ENCODE measurements around the gene GFPT2.

GFPT2 gene

DNA sequence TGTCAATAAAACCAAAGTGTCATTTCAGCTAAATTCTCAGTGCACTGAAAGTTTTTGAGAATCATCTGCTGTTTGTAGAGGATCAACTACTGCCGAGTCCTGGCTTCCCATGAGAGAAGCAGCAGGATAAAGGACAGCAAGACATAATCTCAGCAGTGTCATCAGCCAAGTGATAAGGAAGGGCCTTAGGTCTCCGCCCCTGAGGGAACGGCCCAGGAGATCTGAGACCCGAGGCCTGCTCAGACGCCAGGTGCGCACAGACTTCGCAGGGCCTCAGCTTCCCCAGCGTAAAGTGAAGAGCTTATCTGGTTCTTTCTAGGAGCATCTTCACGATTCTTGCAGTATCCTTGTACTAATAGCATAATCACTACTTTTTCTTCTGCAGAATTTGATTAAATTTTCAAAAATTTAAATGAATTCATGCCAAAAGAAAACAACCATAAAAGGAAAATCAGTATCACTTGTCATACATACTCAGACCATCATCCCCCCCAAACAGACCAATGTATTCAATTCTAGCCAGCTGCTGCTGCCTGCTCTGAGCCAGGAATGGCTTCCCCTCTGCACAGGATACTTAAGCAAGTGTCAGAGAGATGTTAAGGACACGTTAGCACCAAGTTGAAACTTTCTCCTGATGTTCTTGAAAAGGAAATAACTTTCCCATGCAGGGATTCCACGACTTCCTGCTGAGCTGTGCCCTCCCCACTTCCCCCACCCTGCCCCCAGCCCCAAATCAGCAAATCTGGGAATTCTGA, 2.2 kb downstream of the GFPT2 start:
- DNase-seq (ENCODE audit: low read depth), result no peak

DNA sequence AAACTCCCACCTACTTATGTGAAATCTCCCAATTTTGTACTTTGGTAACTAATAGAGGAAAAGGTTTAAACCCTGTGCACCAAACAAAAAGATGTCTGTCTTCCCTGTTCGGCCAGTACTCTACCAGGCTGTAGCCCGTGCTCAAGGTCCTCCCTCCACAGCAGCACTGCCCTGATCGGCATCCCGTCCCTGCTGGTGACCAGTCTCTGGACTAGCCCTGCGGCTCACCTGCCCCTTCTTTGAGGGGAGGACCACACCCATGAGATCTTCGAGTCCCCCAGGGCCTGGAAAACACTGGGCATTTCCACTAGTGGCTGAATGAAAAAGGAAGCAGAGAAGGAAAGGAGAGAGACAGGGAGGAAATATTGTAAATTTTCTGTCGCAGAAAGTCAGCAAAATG, 2.8 kb downstream of the GFPT2 start:
- DNase-seq (ENCODE audit: low read depth), result no peak

DNA sequence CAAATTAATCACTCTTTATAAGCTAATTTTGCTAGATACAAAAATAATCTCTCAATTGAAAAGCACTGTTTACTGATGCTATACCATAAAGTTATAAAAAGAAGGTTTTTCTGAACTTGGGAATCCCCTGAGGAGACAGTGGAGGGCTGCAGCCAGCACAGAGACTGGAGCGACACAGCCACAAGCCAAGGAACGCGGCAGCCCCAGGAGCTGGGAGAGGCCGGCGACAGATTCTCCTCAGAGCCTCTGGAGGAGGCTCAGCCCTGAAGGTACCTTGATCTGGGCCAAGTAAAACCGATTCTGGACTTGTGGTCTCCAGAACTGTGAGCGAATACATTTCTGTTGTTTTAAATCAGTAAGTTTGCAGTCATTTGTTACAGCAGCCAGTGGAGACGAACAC, 3.7 kb downstream of the GFPT2 start:
- DNase-seq (ENCODE audit: low read depth), result no peak

DNA sequence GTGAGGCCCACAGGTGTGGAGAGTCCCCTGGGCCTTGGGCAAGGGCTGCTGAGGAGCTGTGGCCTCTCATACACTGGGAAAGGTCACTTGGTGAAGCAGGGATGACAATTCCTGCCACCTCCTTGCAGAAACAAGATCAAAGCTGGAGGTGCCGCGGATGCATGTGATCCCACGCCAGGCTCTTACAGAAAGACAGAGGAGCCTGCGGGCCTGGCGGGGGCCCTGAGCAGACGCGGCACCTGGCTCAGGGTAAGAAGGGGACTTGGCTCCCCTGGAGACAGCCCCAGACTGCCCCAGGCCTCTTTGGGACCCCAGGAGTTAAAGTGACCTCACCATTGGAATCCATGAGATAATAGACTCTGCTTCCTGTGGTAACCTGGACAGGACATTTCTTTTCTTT, 4.8 kb downstream of the GFPT2 start:
- DNase-seq (ENCODE audit: low read depth), result no peak

DNA sequence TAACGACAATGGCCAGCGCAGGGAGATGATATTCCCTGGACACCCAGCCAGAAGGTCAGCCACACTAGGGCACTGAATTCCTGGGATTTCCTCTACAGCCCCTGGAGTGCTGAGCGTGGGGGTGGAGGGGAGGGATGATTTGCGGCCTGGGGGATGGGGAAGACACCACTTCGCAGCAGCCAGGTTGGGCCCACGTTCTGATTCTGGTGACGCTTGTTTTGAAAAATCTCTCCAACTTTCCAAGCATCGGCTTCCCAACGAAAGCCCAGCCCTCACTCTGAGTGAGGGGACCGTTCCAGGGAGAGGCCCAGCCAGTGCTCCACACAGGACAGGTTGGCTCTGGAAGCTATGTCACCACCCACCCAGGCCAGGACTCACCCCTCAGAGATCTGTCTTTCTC, 5.4 kb downstream of the GFPT2 start:
- no peak for DNase-seq (ENCODE audit: low read depth)

DNA sequence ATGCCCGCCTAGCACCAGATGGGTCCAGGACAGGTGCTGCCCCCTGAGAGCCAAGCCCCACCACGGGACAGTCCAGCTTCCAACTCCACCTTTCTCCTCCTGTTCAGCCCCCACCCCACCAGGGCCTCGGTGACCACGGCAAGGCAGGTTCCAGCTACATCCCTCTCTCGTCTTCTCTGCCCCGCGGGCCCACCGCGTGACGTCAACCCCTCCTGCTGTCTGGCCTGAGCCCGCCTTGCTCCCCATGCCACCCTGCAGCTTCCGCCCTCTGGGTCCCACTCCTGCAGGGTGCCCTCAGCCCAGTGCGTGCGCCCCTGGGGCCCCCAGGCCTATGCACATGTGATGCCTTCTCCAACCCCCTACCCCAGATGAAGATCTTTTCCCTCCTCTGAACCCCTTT, 6.8 kb downstream of the GFPT2 start:
- DNase-seq (ENCODE audit: low read depth), result no peak

DNA sequence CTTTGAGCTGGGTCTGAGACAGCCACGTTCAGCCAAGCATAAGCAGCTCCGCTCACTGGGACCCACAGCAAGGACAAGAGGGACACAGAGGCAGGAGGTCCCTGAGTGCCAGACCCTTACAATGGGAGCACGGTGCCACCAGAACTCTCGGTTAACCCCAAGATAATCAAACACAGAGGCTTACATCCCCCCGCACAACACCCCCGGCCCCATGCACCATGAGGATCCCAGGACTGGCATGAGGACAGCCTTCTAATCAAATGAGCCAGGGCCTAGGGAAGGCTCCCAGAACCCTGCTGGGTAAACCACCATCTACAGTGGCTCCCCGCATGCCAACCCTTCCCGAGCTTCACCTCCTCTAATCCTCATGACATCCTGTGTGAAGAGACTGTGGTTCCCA, 7.4 kb downstream of the GFPT2 start:
- no peak for DNase-seq (ENCODE audit: low read depth)

DNA sequence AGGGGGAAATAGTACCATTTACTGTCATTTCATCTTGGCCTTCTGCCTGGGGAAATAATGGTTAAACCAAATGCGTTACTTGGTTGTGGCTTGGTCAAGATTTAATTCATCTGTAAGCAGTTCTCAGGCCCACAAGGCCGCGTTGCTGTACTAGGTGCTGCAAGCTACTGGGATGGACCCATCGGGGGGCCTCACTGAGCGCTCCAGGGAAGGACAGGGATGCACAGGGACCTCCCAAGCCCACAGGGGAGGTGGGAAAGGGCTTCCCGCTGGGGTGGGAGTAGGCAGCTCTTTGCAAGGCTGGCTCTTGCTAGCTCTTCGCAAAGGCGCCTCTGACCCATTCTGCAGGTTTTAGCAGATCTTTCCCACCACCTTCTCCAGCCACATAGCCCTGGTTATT, 8.0 kb downstream of the GFPT2 start:
- no peak for DNase-seq (ENCODE audit: low read depth)

DNA sequence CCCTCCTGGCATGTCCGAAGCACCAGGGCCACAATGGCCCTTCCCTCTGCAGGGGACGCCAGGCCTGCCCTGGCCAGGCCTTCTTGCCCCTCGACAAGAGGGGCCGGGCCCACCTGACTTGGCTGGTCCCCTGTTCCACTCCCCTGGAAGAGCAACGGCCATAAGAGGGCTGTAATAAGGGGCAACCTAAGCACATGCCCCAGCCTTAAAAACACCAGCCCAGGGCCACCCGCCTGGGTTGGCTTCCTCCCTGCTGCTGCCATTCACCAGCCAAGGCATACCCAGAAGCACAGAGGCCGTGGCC, 8.5 kb downstream of the GFPT2 start:
- no peak for DNase-seq (ENCODE audit: low read depth)

DNA sequence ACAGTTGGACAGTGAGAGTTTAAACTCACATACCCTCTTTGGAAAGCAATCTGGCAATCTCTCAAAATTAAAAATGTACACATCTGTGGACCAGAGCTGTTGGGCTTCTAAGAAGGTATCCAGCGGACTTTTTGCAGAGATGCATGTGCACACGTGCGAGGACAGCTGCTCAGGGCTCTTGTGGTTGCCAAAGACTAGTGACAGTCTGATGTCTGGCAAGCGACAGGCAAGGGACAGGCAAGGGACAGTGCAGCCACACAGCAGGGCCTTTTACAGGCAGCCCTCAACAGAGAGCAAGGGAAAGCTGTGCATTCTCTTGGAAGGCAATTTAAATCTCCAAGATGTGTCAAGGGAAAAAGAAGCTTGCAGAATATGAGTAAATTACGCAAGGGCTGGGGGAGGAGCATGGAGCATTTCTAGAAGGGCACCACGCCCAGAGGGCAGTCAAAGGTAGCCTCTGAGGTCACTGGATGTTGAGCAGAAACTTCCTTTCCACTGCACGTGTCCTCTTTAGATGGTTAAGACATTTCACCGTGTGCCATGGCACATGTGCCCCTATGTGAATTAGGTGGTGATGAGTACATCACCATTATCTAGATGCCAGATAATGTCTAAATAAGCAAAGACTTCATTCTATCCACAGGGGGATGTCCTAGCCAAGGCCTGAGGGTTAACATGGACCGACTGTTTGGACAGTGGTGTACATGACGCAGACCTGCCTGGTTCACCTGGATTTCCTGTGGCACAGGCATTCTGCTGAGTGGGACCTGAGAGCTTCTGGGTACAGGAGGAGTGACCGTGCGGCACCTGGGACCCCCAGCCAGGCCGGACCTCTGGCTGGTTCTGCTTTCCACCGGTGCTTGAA, 9.1 kb downstream of the GFPT2 start:
- DNase-seq (ENCODE audit: low read depth), result no peak

DNA sequence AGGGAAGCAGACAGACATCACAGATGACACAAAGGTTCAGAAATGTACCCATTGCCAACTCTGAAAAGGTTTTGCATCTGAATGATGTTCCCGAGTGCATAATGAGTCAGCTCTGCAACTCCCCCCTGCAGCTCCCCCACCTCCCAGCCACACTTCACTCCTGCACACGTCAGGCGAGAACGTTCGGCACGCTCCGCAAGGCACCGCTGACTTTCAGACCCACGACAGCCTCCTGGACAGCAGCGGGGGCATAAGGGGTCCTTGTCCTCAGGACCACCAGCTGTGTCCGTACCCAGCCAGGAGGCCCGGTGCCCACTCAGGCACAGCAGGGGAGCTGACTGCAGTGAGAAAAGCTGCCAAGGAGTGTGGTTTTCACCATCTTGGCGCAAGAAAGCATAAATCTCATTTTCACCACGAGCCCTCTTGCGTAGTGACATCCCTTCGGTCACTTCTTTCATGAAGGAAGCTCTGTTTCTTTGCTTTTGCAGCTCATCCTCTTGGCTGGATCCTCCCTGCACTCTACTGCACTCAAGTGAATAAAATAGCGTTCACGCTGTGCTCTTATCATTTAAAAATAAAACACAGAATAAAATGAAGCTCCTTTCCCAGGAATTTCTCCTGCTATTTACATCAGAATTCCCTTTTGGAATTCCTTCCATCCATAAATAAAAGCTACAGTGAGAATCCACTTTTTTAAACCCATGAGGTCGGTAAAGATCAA, 9.9 kb downstream of the GFPT2 start:
- no peak for DNase-seq (ENCODE audit: low read depth)

DNA sequence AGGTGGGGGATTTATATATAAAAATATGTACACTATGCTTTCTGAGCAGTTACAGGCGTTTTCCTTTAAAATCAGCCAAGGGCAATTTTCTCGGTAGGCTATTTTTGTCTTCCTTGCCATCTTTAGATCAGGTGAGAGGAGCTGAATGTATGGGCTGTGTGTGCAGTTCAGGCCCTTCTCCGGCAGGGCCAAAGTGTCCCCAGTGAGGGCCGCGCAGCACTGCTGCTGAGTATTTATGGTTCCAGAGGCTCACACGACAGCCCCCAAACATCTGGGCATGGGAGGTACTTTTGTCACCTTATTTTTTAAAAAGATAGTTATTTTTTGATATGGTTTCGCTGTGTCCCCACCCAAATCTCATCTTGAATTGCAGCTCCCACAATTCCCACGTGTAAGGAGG, 11.5 kb downstream of the GFPT2 start:
- DNase-seq (ENCODE audit: low read depth), result no peak

DNA sequence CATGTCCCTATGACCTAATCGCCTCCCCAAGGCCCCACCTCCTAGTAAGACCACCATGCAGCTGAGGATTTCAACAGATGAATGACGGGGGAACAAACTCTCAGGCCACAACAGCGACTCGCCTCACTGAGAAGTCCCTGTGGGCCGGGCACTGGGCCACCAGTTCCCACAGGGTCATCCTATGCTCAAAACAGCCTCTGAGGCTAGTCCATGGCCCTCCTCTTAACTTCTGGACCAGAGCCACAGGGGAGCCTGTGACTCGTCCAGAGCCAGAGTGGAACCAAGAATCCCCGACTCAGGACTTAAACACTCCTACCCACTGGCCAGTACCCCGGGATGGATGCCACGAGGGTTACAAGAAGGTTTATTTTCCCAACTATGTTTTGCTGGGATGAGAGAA, 12.3 kb downstream of the GFPT2 start:
- DNase-seq (ENCODE audit: low read depth), result no peak

DNA sequence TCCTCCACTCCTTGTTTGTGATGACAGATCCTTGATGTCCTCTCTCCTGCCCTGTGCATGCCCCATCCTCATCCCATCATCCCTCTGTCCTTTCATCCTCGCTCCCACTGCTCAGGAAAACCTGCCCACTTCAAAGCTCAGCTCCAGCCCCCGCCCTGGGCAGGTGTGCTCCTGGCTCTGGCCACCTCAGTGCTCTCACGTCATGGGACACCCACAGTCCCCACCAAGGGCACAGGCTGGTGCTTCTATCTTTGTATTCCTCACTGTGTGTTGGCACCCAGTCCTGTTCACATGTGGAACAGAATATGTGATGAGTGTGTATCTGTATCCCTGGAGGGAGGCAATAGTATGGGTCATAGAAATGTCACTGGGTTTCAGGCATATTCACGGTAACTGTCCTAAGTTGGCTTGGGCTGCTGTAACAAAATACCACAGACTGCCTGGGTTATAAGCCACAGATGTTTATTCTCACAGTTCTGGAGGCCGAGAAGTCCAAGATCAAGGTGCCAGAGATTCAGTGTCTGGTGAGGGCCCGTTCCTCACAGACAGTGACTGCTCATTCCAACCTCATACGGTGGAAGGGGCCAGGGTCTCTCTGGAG, 13.5 kb downstream of the GFPT2 start:
- DNase-seq (ENCODE audit: low read depth), result no peak

DNA sequence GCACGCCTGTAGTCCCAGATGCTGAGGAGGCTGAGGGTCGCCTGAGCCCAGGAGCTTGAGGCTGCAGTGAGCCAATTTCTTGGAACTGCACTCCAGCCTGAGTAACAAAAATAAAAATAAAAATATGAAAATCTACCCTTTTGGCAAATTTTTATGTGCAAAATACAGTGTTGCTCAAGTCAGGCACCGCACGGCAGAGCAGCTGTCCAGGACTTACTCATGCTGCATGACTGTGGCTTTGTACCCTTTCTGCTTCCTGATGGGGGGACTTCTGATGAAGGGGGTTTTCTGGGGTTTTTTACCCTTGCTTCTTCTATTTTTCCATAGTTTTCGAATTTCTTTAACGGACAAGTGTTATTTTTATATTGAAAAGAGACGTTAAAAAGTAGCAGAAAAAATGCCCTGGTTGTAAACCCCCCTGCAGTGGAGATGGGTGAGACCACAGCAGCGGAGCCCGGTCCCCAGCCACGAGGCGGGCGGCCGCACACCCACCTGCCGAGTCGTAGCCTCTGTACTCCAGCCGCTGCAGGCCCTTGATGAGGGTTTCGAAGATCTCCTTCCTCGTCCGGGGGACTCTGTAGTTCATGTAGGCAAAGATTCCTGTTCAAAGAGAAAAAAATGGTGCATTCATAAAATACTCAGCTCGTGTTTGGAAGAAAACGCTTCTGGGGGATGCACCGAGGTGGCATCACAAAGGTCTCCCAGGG, 15.0 kb downstream of the GFPT2 start:
- no peak for DNase-seq (ENCODE audit: low read depth)

DNA sequence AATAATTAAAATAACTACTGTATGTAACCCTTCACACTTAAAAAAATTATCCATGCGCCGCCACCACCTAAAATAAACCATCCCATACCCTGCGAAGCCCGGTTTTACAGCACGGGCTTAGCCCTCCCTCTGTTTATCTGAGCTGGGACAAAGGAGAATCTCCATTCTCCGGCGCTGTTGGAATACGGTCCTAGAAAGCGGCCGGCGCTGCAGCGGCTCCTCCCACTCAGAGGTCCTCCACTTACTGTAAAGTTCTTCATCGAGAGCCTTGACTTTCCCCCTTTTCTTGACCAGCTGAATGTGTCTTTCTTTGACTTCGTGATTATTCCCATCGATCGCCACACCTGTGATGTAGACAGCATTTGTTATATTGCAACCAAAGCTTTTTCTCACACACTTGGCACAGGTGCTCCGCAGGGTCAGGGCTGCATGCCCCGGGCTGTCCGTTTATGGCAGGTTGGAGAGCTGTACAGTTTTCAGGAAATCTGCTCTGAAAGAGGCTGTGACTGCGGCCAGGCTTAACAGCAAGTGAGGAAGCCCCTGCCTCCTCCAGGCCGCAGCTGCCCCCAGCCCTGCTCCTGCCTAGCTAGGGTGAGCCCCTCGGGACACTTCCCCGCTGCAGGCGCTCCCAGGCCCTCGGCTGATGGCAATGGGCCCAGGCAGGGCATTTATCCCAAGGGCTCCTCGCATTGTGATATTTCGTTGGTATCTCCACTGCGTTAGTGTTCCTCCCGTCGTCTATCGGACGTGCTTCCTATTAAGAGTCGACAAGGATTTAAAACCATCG, 16.7 kb downstream of the GFPT2 start:
- DNase-seq (ENCODE audit: low read depth), result no peak

DNA sequence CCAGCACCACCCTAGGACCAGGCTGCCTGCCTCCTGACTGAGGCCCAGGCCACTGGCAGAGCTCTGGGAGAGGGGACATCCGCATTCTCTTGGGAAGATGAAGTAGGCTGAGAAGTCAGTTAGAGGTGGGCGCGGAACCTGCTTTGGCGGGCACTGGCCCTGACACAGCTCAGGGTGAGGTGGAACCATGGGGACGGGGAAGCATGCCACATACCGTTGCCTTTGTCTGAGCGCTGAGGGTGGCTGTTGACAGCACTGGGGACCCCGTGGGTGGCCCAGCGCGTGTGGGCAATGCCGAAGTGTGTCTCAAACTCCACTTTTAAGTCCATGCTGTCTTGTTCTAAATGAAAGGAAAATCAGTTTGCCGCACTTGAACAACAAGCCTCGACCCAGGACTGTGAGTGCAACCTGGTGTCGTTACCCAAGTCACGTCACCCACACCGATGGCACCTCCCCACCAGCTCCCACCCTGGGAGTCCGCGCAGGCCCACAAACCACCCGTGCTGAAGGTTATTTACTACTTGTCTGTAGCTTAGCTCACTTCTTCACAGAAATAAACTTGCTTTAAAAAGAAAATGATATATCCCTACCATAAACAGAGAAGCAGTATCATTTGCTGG, 17.4 kb downstream of the GFPT2 start:
- no peak for DNase-seq (ENCODE audit: low read depth)

DNA sequence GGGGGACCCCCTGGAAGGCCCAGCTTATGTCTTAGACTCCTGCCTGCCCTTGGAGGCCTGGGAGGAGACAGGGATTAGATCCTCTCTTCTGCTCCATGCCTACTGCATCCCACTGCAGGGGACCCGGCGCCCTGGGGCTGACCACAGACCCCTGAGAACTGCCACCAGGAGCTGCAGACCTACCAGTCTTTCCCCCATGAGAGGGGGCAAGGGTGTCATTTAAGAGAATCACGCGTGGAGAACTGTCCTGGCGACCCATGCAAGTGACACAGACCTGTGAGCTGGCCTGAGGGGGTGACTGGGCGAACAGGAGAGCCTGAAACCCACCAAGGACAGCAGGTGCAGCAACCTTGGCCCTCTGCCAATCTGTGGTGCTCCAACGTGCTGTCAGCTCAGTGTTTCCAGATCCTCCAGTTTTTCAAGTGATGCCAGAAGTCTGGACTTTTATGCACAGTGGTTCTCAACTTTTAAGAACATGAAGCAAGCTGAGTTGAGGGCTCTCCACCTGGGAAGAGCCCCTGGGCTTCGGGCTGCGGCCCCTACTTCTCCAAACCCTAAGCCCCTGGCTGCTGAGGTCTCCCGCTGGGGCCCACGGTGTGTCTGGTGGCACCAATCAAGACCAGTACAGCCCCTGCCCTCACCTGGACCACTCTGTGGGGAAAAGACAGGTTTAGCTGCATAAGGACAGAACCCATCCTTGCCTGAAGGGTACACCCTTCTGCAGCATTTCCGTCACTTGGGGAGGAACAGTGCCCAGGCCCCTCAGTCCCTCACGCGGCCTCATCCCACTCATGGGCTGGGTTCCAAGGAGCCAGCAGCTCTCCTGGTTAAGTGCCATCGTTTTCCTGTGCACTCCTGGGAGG, 18.2 kb downstream of the GFPT2 start:
- no peak for DNase-seq (ENCODE audit: low read depth)

DNA sequence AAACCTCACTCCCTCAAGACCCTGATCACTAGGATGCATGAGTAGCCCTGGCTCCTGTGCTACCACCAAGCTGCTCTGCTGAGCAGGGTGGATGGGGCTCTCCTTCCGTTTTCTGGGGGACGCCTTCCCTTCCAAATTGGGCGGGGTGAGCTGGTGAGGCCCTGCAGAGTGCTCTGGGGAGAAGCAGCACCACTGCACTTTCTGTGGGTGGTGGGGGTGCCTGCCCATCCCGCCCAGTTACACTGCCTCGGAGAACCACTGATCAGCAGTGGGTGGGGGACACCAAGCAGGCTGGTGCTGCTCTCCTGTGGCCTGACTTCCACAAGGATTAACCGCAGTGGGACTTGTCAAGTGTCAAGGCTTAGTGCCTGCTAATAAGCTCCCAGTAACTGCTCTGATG, 19.0 kb downstream of the GFPT2 start:
- no peak for DNase-seq (ENCODE audit: low read depth)

DNA sequence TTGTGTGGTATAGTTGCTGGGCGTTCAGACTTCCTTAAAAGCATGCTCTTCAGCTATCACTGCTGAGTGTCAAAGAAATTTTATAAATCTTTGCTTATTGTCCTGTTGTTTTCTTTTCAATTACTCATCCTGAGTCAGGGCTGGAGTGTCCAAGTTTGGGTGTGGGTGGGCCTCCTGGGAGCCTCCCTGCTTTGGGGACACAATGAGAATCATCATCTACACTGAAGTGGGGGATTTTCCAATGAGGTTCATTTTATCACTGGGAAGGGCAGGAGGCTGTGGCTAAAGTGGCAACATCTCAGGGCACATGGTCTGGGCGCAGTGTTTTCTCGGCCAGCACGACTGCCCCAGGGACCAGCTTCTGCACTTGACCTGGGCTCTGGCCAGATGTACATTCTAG, 19.5 kb downstream of the GFPT2 start:
- DNase-seq (ENCODE audit: low read depth), result no peak

Measured in activated T-helper 9 cell treated with anti-CD3 and anti-CD28 coated beads, Interleukin-2, amount 50 U/mL, for 16 hours (primary cell).